ENCODE measurements around the gene USP47. TPM values are rescaled to one million over a fixed set of nuclear protein-coding genes. Genes with fewer than 3 reads are reported as not detected.
A peak's percentile ranks its signal among the peaks of the same experiment; 100 is the strongest.

Gene USP47
- total and polyA plus RNA-seq, 2 of the 13 experiments (the other 11 are each of a cell fraction or from before 2014, with no cell fraction given): 12.2 to 52.7 TPM

- TF ChIP-seq NCOR1 (IDR thresholded peaks at IDR 0.05; ENCODE audit: borderline replicate concordance, low read length): peak; percentile 44; the same call in 1 of the 2 replicates
- TF ChIP-seq, protein P1, sequence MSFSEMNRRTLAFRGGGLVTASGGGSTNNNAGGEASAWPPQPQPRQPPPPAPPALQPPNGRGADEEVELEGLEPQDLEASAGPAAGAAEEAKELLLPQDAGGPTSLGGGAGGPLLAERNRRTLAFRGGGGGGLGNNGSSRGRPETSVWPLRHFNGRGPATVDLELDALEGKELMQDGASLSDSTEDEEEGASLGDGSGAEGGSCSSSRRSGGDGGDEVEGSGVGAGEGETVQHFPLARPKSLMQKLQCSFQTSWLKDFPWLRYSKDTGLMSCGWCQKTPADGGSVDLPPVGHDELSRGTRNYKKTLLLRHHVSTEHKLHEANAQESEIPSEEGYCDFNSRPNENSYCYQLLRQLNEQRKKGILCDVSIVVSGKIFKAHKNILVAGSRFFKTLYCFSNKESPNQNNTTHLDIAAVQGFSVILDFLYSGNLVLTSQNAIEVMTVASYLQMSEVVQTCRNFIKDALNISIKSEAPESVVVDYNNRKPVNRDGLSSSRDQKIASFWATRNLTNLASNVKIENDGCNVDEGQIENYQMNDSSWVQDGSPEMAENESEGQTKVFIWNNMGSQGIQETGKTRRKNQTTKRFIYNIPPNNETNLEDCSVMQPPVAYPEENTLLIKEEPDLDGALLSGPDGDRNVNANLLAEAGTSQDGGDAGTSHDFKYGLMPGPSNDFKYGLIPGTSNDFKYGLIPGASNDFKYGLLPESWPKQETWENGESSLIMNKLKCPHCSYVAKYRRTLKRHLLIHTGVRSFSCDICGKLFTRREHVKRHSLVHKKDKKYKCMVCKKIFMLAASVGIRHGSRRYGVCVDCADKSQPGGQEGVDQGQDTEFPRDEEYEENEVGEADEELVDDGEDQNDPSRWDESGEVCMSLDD (CRISPR knock-in tag; IDR thresholded peaks at IDR 0.05; ENCODE audit: borderline replicate concordance): no peak
- no peak for TF ChIP-seq ZSCAN20 (CRISPR knock-in tag; IDR thresholded peaks at IDR 0.05; ENCODE audit: borderline replicate concordance)
- TF ChIP-seq MAFK (conservative IDR thresholded peaks at IDR 0.05 in 1 of 2, IDR thresholded peaks at IDR 0.05 in 1 of 2; ENCODE audit: low read length in 2 of 2): peak; percentile 65 to 74
- no peak for TF ChIP-seq ZFP37 (CRISPR knock-in tag; IDR thresholded peaks at IDR 0.05; ENCODE audit: borderline replicate concordance)
- TF ChIP-seq ZNF652 (CRISPR knock-in tag; IDR thresholded peaks at IDR 0.05; ENCODE audit: borderline replicate concordance, low read depth): no peak
- TF ChIP-seq ZNF780A (CRISPR knock-in tag; IDR thresholded peaks at IDR 0.05): no peak
- no peak for TF ChIP-seq ZNF549 (CRISPR knock-in tag; IDR thresholded peaks at IDR 0.05)
- no peak for TF ChIP-seq TCF12 (IDR thresholded peaks at IDR 0.05)
- no peak for TF ChIP-seq TCF12 (CRISPR knock-in tag; IDR thresholded peaks at IDR 0.05)
- TF ChIP-seq, protein P2, sequence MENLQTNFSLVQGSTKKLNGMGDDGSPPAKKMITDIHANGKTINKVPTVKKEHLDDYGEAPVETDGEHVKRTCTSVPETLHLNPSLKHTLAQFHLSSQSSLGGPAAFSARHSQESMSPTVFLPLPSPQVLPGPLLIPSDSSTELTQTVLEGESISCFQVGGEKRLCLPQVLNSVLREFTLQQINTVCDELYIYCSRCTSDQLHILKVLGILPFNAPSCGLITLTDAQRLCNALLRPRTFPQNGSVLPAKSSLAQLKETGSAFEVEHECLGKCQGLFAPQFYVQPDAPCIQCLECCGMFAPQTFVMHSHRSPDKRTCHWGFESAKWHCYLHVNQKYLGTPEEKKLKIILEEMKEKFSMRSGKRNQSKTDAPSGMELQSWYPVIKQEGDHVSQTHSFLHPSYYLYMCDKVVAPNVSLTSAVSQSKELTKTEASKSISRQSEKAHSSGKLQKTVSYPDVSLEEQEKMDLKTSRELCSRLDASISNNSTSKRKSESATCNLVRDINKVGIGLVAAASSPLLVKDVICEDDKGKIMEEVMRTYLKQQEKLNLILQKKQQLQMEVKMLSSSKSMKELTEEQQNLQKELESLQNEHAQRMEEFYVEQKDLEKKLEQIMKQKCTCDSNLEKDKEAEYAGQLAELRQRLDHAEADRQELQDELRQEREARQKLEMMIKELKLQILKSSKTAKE (CRISPR knock-in tag; IDR thresholded peaks at IDR 0.05; ENCODE audit: borderline replicate concordance): no peak
- no peak for TF ChIP-seq ZNF558 (CRISPR knock-in tag; IDR thresholded peaks at IDR 0.05; ENCODE audit: borderline replicate concordance)
- TF ChIP-seq FOSL2 (CRISPR knock-in tag; IDR thresholded peaks at IDR 0.05): peak; percentile 15; the same call in 1 of the 2 replicates
- TF ChIP-seq CEBPB (IDR thresholded peaks at IDR 0.05; ENCODE audit: borderline replicate concordance, low read depth, low read length): peak; percentile 1; the same call in 1 of the 2 replicates
- no peak for TF ChIP-seq RFX5 (IDR thresholded peaks at IDR 0.05; ENCODE audit: low read depth, low read length)
- no peak for TF ChIP-seq MIXL1 (CRISPR knock-in tag; IDR thresholded peaks at IDR 0.05)
- TF ChIP-seq ARID5B (CRISPR knock-in tag; IDR thresholded peaks at IDR 0.05): peak; percentile 65
- TF ChIP-seq, protein P3, sequence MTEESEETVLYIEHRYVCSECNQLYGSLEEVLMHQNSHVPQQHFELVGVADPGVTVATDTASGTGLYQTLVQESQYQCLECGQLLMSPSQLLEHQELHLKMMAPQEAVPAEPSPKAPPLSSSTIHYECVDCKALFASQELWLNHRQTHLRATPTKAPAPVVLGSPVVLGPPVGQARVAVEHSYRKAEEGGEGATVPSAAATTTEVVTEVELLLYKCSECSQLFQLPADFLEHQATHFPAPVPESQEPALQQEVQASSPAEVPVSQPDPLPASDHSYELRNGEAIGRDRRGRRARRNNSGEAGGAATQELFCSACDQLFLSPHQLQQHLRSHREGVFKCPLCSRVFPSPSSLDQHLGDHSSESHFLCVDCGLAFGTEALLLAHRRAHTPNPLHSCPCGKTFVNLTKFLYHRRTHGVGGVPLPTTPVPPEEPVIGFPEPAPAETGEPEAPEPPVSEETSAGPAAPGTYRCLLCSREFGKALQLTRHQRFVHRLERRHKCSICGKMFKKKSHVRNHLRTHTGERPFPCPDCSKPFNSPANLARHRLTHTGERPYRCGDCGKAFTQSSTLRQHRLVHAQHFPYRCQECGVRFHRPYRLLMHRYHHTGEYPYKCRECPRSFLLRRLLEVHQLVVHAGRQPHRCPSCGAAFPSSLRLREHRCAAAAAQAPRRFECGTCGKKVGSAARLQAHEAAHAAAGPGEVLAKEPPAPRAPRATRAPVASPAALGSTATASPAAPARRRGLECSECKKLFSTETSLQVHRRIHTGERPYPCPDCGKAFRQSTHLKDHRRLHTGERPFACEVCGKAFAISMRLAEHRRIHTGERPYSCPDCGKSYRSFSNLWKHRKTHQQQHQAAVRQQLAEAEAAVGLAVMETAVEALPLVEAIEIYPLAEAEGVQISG (CRISPR knock-in tag; IDR thresholded peaks at IDR 0.05): no peak
Observed at GRCh38 chr11:11948242-11948947, 106.6 kb downstream of the USP47 start (continued).
